K562 (cell line): ENCODE results near the gene KCNH8.

Experiments used
- IRF2 ChIP-seq: sonication (generic); formaldehyde crosslinking; IDR thresholded peaks from 2 replicates; pipeline ENCODE4 v1.8.1; 2022; ENCODE audit warnings: mild to moderate bottlenecking, missing genetic modification reagents
- NR2C2 ChIP-seq, 2 experiments: fragments of 200-800 bp in 1 of 2; sonication (Bioruptor generic) in 1 of 2; sonication (generic) in 1 of 2; formaldehyde crosslinking in 1 of 2; IDR thresholded peaks; 2 replicates each; pipeline versions ENCODE4 v1.6.1 to v1.8.0; 2016 to 2022; ENCODE audit warnings: mild to moderate bottlenecking in 1 of 2, missing compliant biosample characterization in 1 of 2, missing genetic modification characterization in 1 of 2, missing genetic modification reagents in 1 of 2
- SIX5 ChIP-seq, 2 experiments: IDR thresholded peaks; 2 replicates each; pipeline ENCODE4 v1.6.1; 2011; ENCODE audit warnings: low read length in 2 of 2, borderline replicate concordance in 1 of 2, low read depth in 1 of 2, mild to moderate bottlenecking in 1 of 2, moderate library complexity in 1 of 2; ENCODE audit not compliant: insufficient read depth in 1 of 2
- USF1 ChIP-seq: sonication (generic); formaldehyde crosslinking; IDR thresholded peaks from 2 replicates; pipeline ENCODE4 v1.9.0; 2022; ENCODE audit warnings: mild to moderate bottlenecking, missing genetic modification reagents

GRCh38 chr3:19272296-19272695 is 124.0 kb downstream of the KCNH8 start:
- no peak for TF ChIP-seq NR2C2 (CRISPR knock-in tag; IDR thresholded peaks at IDR 0.05)
- TF ChIP-seq NR2C2 (tag; IDR thresholded peaks at IDR 0.05) = no peak
- TF ChIP-seq IRF2 = no peak
- no peak for TF ChIP-seq SIX5 (IDR thresholded peaks at IDR 0.05; ENCODE audit: borderline replicate concordance in 1 of 2, insufficient read depth in 1 of 2, low read depth in 1 of 2, low read length in 2 of 2)
- TF ChIP-seq USF1 (CRISPR knock-in tag) = no peak
